Right atrium auricular region (tissue), 2 donors: ENCODE data around the gene SPINK6. TPM values are rescaled to one million over a fixed set of nuclear protein-coding genes. Genes with fewer than 3 reads are reported as not detected.

Source experiments
- DNase-seq: peaks from one replicate; pipeline ENCODE4 v3.0.0-alpha.2; 2019; ENCODE audit warnings: low spot score
- H3K27ac ChIP-seq, 2 donors: fragments of 200-600 bp; sonication (generic); 1 replicate in 1 of 2; 2 replicates in 1 of 2; pipeline ENCODE4 v1.5.1; 2016 to 2019
- H3K27me3 ChIP-seq, 2 donors: fragments of 200-600 bp; sonication (generic); one replicate each; pipeline versions ENCODE4 v1.5.1 to v1.6.0; 2017 to 2019
- H3K36me3 ChIP-seq: fragments of 200-600 bp; sonication (generic); one replicate; pipeline ENCODE4 v1.5.1; 2016
- H3K4me1 ChIP-seq, 2 donors: fragments of 200-600 bp; sonication (generic); one replicate each; pipeline versions ENCODE4 v1.5.1 to v1.6.0; 2017 to 2019
- H3K4me3 ChIP-seq, 2 donors: fragments of 200-600 bp; sonication (generic); 1 replicate in 1 of 2; 2 replicates in 1 of 2; pipeline ENCODE4 v1.5.1; 2017 to 2019; ENCODE audit warnings: mild to moderate bottlenecking in 1 of 2, moderate library complexity in 1 of 2
- H3K9me3 ChIP-seq, 2 donors: fragments of 200-600 bp; sonication (generic); one replicate each; pipeline ENCODE4 v1.5.1; 2019
- CTCF ChIP-seq, 2 donors: fragments of 200-600 bp; sonication (generic); IDR thresholded peaks; one replicate each; pipeline ENCODE4 v1.5.1; 2019; ENCODE audit warnings: antibody characterized with exemption in 2 of 2
- total RNA-seq, 2 donors: library from RNA; depleted of rRNA; stranded (reverse); fragments of >200 nt; gene quantifications; one replicate each; pipeline ENCODE4 v1.1.0, GENCODE V29; 2016

The SPINK6 gene
- total RNA-seq, 2 donors from 2014 or later: not detected

GRCh38 chr5:148186248-148187003, 16.4 kb upstream of the SPINK6 start:
- Histone ChIP-seq H3K9me3 (no peaks in the 10 kb centered on the region), H3K4me1 (no peaks in the 10 kb centered on the region), H3K36me3 (no peaks in the 10 kb centered on the region), H3K27ac (peak overlapping the region in 1 of 2 donors; percentile 14), H3K4me3 (no peak overlapping the region), H3K27me3 (no peaks in the 10 kb centered on the region)
- no peak for DNase-seq
- no peak for TF ChIP-seq CTCF (IDR thresholded peaks at IDR 0.05)

GRCh38 chr5:148191010-148191409, 11.8 kb upstream of the SPINK6 start:
- Histone ChIP-seq H3K4me3 (no peak overlapping the region), H3K27me3 (no peaks in the 10 kb centered on the region), H3K36me3 (no peaks in the 10 kb centered on the region), H3K9me3 (no peaks in the 10 kb centered on the region), H3K4me1 (no peaks in the 10 kb centered on the region), H3K27ac (no peak overlapping the region)
- no peak for TF ChIP-seq CTCF (IDR thresholded peaks at IDR 0.05)
- DNase-seq: no peak

GRCh38 chr5:148193202-148193601, 9.6 kb upstream of the SPINK6 start:
- TF ChIP-seq CTCF (IDR thresholded peaks at IDR 0.05): no peak
- Histone ChIP-seq H3K27ac (no peak overlapping the region), H3K36me3 (no peaks in the 10 kb centered on the region), H3K4me1 (no peaks in the 10 kb centered on the region), H3K27me3 (no peaks in the 10 kb centered on the region), H3K4me3 (no peak overlapping the region), H3K9me3 (no peaks in the 10 kb centered on the region)
- DNase-seq: no peak

GRCh38 chr5:148201151-148201550, 1.7 kb upstream of the SPINK6 start:
- no peak for DNase-seq
- TF ChIP-seq CTCF (IDR thresholded peaks at IDR 0.05): no peak
- H3K4me3 ChIP-seq: no peak overlapping the region
- H3K9me3 ChIP-seq: no peaks in the 10 kb centered on the region
- no peaks in the 10 kb centered on the region for H3K36me3 ChIP-seq
- no peaks in the 10 kb centered on the region for H3K27me3 ChIP-seq
- no peaks in the 10 kb centered on the region for H3K4me1 ChIP-seq
- H3K27ac ChIP-seq: no peak overlapping the region

- H3K4me1 ChIP-seq: no peaks in the 10 kb centered on the region
- H3K9me3 ChIP-seq: no peaks in the 10 kb centered on the region
- H3K36me3 ChIP-seq: no peaks in the 10 kb centered on the region
- peak overlapping the region in 1 of 2 donors; percentile 51 for H3K27ac ChIP-seq
- no peaks in the 10 kb centered on the region for H3K27me3 ChIP-seq
- TF ChIP-seq CTCF (IDR thresholded peaks at IDR 0.05): no peak
- DNase-seq: no peak
- no peak overlapping the region for H3K4me3 ChIP-seq
Measured at GRCh38 chr5:148205044-148205806, 2.4 kb downstream of the SPINK6 start.
